Keratinocyte (primary cell): ENCODE data around the gene KIF3C.

ENCODE experiments used
- CTCF ChIP-seq, 3 experiments: IDR thresholded peaks in 1 of 3; conservative IDR thresholded peaks in 1 of 3; optimal IDR thresholded peaks in 1 of 3; 2 replicates in 2 of 3; 3 replicates in 1 of 3; pipeline versions ENCODE3 to v1.5.1; 2011; ENCODE audit warnings: low read length in 3 of 3, mild to moderate bottlenecking in 3 of 3, moderate library complexity in 2 of 3, control low read depth in 1 of 3, inconsistent platforms in 1 of 3; ENCODE audit not compliant: insufficient read depth in 2 of 3; ENCODE audit errors: extremely low read depth in 1 of 3
- EZH2 ChIP-seq: IDR thresholded peaks from one replicate; pipeline ENCODE4 v1.6.1; 2012; ENCODE audit warnings: inconsistent platforms, mild to moderate bottlenecking, low read length, moderate library complexity

- TF ChIP-seq CTCF (optimal IDR thresholded peaks at IDR 0.05 in 1 of 3, IDR thresholded peaks at IDR 0.05 in 1 of 3, conservative IDR thresholded peaks at IDR 0.05 in 1 of 3; ENCODE audit: extremely low read depth in 1 of 3, insufficient read depth in 2 of 3, low read length in 3 of 3), result no peak
- TF ChIP-seq EZH2, result no peak
Observed at GRCh38 chr2:25885933-25886332, 96.4 kb downstream of the KIF3C start.
